Measurements from ENCODE around the gene FAM72D.
"Not testable (repeated sequence)": the region's sequence is repeated elsewhere in the genome, so short reads cannot be mapped to it uniquely, and the experiment has no call there.

GRCh38 chr1:145055217-145055760 is 40.5 kb upstream of the FAM72D start:
- TF ChIP-seq SRF (IDR thresholded peaks at IDR 0.05; ENCODE audit: low read depth, low read length); POLR2A (IDR thresholded peaks at IDR 0.05; ENCODE audit: control extremely low read depth in 1 of 2, low read depth in 2 of 2, low read length in 2 of 2); E2F6 (IDR thresholded peaks at IDR 0.05); TBP (IDR thresholded peaks at IDR 0.05; ENCODE audit: low read depth, low read length); CTCF (IDR thresholded peaks at IDR 0.05; ENCODE audit: control extremely low read depth in 1 of 3, insufficient read depth in 1 of 3, low read depth in 1 of 3, low read length in 3 of 3); BACH1 (IDR thresholded peaks at IDR 0.05; ENCODE audit: low read length); EGR1 (IDR thresholded peaks at IDR 0.05; ENCODE audit: borderline replicate concordance, low read depth, low read length); RFX5 (IDR thresholded peaks at IDR 0.05; ENCODE audit: borderline replicate concordance, low read depth, low read length); KDM5A (IDR thresholded peaks at IDR 0.05; ENCODE audit: low read length); SIRT6 (IDR thresholded peaks at IDR 0.05; ENCODE audit: low read length); MAX (IDR thresholded peaks at IDR 0.05); USF2 (IDR thresholded peaks at IDR 0.05; ENCODE audit: low read length): not testable (repeated sequence)
